CD4-positive, alpha-beta T cell treated with Interleukin-17A for 1 hour (primary cell): ENCODE results near the gene MTHFR.
"Not testable (repeated sequence)": the region's sequence is repeated elsewhere in the genome, so short reads cannot be mapped to it uniquely, and the experiment has no call there.

ENCODE experiments used
- DNase-seq: peaks from one replicate; pipeline ENCODE4 v3.0.0-alpha.2; 2020

Gene MTHFR

GRCh38 chr1:11831945-11832725 lies 26.4 kb upstream of the MTHFR start:
- no peak for DNase-seq

GRCh38 chr1:11828511-11828910 lies 22.7 kb upstream of the MTHFR start:
- DNase-seq: no peak

GRCh38 chr1:11826946-11827345 lies 21.2 kb upstream of the MTHFR start:
- DNase-seq: no peak

- no peak for DNase-seq
Observed at GRCh38 chr1:11825131-11825530, 19.4 kb upstream of the MTHFR start.

GRCh38 chr1:11823366-11824137 lies 17.8 kb upstream of the MTHFR start:
- no peak for DNase-seq

- no peak for DNase-seq
Observed at GRCh38 chr1:11822091-11822490, 16.3 kb upstream of the MTHFR start.

GRCh38 chr1:11817192-11817591 lies 11.4 kb upstream of the MTHFR start:
- no peak for DNase-seq

GRCh38 chr1:11813021-11813420 lies 7.3 kb upstream of the MTHFR start:
- no peak for DNase-seq

GRCh38 chr1:11807133-11807532 lies 1.4 kb upstream of the MTHFR start:
- DNase-seq: peak; percentile 2

- DNase-seq: no peak
Observed at GRCh38 chr1:11806307-11806936, 658 bp upstream of the MTHFR start.

GRCh38 chr1:11804666-11805421 lies 920 bp downstream of the MTHFR start:
- DNase-seq: peak; percentile 43

- not testable (repeated sequence) for DNase-seq
Observed at GRCh38 chr1:11803924-11804665, 1.7 kb downstream of the MTHFR start.

- peak; percentile 84 for DNase-seq
Observed at GRCh38 chr1:11802973-11803885, 2.5 kb downstream of the MTHFR start.

GRCh38 chr1:11802616-11802972 lies 3.2 kb downstream of the MTHFR start:
- DNase-seq: peak; percentile 5

- no peak for DNase-seq
Observed at GRCh38 chr1:11800756-11801433, 4.9 kb downstream of the MTHFR start.

- no peak for DNase-seq
Observed at GRCh38 chr1:11800391-11800755, 5.4 kb downstream of the MTHFR start.

- DNase-seq: no peak
Observed at GRCh38 chr1:11799896-11800295, 5.9 kb downstream of the MTHFR start.

- DNase-seq: no peak
Observed at GRCh38 chr1:11799099-11799498, 6.7 kb downstream of the MTHFR start.

GRCh38 chr1:11797525-11798216 lies 8.1 kb downstream of the MTHFR start:
- no peak for DNase-seq
